HG03175 (cell line): ENCODE measurements around the gene SHLD3.
A peak's percentile ranks its signal among the peaks of the same experiment; 100 is the strongest.
"Not testable (repeated sequence)": the region's sequence is repeated elsewhere in the genome, so short reads cannot be mapped to it uniquely, and the experiment has no call there.

Experiments used
- ATAC-seq: cut with Tn5 transposase; IDR thresholded peaks from one replicate; pipeline ENCODE4 v1.9.1; 2021; ENCODE audit warnings: mild to moderate bottlenecking, moderate library complexity; ENCODE audit not compliant: unreplicated experiment

The SHLD3 gene, protein sequence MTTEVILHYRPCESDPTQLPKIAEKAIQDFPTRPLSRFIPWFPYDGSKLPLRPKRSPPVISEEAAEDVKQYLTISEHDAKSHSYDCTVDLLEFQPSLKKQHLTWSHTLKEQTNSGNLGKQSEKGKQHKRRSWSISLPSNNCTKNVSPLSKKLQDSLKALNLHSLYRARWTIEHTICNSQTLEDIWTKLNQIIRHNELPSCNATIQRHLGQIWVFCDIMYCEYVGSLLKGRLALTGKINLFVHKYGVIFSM

DNA sequence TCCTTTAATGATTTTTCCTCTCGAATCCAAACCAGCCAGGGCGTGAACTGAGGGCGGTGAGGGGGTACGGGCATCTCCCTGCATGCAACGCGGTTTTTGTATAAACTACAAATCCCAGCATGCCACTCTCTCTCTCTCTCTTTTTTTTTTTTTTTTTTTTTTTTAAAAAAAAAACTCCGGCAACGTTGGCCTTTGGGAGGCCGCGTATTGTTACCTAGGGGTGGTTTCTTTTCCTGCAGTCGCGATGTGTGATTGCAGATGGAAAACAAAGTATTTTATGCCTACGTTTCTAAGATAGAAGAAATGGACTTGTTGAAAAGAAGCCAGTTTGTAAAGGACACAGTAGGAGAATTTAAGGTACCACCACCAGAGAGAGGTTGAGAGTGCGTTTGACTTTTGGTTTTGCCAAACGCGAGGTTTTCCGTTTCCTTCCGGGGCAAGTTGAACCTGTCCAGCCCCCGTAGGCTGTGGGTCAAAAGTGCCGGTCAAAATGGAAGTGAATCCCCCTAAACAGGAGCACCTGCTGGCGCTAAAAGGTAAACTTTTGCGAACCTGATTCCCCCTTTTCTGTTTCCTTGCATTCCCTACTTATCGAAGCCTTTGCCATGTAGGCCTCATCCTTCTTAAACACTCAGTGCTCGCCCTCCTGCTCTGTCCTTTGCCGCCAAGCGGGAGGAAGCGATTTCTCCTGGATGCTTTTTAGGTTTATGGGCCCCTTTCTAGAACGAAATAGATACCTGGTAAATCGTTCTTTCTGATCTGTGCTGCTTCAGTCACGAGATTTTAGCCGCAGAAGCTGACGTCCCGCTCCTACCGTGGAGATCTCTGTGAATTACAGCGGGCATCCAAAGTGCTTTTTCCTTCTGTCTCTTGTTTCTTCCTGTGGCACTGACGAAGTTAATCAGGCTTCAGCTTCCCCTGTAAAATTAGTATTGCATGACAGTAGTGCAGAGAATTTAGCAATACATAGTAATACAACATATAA, at the start of gene SHLD3, which contains the start of gene TRAPPC13:
SHLD3 (plus strand) TSS at position 457 of the 985 bp plus-strand sequence. CDS start 4,561 bp downstream, outside the sequence.
TRAPPC13 (plus strand) TSS at position 457 of the 985 bp plus-strand sequence; CDS start at position 491, 34 bp downstream.
- ATAC-seq: peak; percentile 75

DNA sequence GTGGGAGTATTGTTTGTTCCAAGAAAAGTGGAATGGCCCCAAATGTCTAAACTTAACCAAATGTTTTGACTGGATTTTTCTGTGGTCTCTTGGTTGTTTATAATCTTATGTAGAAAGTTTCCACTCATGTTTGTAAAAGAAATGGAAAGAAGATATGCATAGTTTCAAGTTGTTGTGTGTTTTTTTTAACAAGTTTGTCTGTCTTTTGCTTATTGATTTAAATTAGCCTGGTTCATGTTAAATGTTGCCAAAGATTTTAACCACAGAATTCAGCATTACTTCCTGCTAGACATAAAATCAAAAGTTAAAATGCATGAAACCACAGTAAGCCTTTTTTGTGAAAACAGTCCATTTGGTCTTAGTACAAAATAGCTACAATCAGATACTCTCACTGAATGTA, 47.7 kb upstream of the SHLD3 start:
- no peak for ATAC-seq

DNA sequence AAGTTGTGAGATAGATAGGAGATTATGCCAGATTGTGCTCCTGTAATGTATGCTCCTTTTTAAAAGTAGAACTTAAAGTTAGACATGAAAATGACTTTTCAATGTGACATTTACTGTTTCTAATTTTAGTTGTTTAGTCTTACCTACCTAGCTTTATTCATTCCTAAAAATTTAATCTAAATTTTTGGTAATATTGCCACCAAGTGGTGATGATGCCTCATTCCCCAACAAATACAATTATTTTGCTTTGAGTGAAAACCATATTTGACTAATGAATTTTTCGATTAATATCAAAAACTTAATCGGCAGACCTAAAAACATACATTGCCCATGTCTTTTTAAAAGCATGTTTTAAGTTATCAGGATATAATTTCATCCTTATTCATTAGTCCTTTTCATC, 36.1 kb upstream of the SHLD3 start:
- no peak for ATAC-seq

DNA sequence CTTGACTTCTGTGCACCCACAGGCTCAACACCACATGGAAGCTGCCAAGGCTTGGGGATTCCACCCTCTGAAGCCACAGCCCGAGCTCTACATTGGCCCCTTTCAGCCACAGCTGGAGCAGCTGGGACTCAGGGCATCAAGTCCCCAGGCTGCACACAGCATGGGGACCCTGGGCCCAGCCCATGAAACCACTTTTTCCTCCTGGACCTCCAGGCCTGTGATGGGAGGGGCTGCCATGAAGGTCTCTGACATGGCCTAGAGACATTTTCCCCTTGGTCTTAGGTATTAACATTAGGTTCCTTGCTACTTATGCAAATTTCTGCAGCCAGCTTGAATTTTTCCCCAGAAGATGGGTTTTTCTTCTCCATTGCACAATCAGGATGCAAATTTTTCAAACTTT, 23.1 kb upstream of the SHLD3 start:
- not testable (repeated sequence) for ATAC-seq

DNA sequence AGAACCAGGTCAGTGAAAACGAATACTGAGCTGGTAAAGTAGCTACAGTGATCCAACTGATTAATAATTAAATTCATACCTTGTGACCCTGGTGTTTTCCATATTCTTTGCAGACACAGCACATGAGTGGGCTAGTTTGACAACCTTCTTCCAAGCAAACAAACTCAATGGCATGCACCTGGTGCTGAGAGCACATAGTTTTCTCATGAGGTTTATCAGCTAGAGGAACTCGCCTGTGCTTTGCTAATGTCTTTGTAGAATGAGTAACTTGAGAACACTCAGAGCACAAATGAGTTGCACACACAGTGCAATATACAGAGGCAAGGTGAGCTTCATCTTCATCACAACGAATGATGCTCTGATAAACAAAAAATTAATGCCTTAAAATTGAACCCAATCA, 13.3 kb upstream of the SHLD3 start:
- no peak for ATAC-seq

DNA sequence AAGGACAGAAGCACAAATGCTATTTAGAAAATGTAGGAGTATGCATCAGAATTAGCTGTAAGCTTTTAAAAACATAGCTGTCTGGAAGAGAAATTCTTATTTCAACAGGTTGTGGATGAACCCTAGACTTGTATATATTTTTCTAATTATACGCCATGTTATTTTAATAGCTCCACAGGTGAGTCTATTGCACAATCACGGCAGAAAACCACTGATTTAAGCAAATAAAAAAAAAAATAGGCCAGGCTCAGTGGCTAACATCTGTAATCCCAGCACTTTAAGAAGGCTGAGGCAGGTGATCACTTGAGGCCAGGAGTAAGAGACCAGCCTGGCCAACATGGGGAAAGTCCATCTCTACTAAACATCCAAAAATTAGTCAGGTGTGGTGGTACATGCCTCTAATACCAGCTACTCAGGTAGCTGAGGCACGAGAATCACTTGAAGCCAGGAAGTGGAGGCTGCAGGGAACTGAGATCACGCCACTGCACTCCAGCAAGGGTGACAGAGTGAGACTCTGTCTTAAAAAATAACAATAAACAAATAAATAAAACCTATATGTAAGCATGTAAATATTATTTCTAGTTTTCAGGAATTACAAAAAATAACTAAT, 12.4 kb upstream of the SHLD3 start:
- ATAC-seq: no peak

DNA sequence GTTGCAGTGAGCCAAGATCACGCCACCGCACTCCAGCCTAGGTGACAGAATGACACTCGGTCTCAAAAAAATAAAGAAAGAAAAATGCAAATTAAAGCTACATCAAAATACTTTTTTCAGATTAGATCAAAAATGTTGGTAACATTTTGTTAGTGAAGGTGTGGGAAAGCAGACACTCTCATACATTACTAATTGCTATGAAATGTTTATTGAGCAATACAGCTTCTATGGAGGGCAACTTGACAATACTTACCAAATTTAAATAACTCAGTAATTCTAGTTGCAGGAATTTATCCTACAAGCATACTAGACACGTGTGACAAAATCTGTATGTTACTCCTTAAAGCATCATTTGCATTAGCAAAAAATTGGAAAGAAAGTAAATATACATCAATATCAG, 4.8 kb upstream of the SHLD3 start:
- no peak for ATAC-seq

DNA sequence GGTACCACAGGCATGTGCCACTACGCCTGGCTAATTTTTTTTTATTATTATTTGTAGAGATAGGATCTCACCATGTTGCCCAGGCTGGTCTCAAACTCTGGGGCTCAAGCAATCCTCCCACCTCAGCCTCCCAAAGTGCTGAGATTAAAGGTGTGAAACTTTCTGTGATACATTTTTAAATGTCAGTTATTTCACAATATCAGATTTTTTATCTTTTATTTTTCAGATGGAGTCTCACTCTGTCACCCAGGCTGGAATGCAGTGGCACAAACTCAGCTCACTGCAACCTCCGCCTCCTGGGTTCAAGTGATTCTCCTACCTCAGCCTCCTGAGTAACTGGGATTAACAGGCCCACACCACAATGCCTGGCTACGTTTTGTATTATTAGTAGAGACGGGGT, 2.9 kb upstream of the SHLD3 start:
- not testable (repeated sequence) for ATAC-seq

DNA sequence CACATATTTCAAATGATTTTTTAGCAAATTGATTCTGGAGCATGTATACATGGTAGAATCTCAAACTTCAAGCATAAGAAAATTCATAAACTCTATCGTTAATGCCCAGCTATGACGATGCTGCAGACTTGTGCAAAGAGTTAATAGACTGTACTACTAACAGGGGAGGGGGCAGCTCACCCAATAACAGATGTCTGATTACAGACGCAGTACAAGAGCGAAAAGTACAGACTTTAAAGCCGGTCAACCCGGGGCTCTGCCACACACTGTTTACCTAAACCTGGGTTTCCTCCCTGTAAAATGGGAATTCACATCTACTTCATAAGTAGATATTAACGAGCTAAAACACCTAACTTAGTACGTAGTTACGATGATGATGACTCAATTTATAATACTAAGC, 1.3 kb upstream of the SHLD3 start:
- no peak for ATAC-seq

DNA sequence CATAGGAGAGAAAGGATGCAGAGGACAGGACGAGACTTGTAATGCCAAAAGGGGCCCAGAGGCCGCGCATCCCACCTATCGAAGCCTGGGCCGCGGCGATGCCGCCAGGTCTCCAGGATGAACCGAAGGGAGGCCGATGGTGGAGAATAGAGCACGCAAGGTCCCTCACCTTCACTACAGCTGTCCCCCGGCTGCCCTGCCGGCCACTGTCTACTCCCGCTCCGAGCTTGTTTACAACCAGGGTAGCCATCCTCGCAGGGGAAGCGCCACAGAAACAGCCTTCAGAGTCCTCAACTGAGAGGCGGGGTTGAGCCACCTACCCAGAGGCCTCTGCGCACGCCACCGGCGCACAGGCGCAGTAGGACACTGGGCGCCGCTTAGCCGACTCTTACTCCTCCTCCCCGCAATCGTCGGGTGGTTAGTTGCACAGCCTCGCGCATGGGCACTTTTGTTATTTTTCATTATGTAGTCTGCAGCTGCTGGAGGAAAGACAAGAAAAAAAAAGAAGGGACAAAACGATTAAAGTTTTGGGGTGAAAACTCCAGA, 729 bp upstream of the SHLD3 start, which contains the start of gene TRIM23:
TRIM23 (minus strand) TSS at position 309 of the 546 bp plus-strand sequence; CDS start at position 250, 59 bp downstream.
- peak; percentile 95 for ATAC-seq

DNA sequence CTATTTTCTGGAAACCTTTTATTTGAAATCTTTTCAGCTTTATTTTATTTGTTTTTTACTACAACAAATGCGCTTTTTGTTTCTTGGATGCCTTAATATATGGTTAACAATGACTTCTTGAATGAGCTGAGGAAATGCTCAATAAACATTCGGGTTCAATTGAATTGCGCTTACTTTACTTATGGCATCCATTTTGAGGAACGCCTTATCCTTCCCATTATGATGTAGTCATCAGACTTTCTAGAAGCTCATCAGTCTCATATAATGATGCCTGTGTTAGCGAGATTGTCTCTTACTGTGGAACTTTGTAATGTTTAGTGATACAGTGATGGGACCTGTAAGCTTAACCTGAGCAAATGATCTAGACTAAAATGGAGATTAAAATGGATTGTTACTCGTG, 916 bp downstream of the SHLD3 start:
- no peak for ATAC-seq

DNA sequence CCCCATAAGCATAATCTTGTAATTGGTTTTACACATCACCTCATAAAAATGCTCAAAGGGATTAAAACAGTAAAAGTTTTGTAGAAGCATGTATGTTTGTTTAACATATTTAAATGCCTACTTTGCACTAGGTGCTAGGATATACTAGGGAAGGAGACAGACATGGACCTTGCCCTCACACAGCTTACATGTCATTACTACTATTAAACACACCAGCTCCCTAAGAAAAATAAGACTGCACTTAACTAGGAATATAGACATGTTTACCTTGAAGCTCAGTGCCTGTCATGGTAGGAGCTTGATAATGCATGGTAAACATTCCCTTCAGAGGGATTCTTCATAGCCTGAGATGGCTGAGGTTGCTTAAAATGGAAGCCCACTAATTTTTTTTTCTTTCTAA, 6.2 kb downstream of the SHLD3 start:
- ATAC-seq: no peak

DNA sequence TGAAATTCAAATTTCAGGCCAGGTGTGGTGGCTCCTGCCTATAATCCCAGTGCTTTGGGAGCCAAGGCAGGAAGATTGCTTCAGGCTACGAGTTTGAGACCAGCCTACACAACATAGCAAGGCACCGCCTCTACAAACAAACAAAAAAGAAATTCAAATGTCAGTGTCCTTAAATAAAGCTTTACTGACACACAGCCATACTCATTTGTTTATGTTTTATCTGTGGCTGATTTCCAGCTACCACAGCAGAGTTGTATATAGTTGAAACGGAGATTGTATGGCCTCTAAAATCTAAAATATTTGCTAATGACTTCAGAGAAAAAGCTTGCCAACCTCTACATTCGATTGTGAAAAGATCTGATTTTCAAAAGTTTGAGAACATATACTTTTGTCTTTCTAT, 15.4 kb downstream of the SHLD3 start:
- no peak for ATAC-seq

DNA sequence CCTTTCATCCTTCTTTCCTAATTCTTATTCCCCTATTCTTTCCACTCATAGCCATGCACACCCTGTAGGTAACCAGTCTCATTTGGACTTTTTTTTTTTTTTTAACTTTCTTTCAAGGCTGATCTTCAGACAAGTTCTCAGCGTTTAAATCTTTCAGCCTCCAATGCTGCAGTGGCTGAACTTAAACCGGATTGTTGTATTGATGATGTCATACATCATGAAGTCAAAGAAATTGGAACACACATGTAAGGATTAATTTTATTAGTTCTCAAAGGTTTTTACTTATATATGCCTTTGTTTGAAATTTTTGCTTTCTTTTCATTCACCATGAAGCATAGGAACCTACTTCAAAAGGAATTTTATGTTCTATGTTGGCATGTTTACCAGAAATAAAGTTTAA, 22.1 kb downstream of the SHLD3 start:
- no peak for ATAC-seq

DNA sequence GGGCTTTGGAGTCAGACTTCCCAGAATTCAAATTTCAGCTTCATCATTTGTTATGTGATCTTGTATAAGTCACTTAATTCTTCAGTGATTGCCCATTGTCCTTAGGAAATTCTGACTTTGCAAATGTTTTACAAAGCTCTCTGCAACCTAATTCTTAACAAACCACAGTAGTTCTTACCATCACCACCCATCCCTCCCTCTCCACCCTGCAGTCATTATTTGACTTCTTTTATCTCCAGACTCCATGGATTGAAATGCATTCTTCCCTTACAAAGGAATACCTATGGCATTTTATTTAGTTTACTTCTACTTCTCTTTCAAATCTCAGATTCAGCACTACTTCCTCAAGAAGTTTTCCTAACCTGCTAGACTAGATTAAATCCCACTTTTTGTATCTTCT, 23.1 kb downstream of the SHLD3 start:
- no peak for ATAC-seq

DNA sequence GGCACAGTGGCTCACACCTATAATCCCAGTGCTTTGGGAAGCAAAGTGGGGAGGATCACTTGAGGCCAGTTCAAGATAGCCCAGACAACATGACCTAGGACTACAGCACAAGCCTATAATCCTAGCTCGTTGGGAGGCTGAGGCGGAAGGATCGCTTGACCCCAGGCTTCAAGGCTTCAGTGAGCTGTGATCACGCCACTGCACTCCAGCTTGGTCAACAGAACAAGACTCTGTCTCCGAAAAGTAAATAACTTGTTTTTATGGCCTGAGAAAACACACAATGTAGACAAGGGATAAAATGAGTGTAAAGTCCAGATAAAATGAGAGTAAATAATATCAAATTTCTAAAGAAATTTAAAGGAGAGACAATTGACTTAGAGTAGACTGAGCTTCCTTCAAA, 26.3 kb downstream of the SHLD3 start:
- ATAC-seq: no peak

DNA sequence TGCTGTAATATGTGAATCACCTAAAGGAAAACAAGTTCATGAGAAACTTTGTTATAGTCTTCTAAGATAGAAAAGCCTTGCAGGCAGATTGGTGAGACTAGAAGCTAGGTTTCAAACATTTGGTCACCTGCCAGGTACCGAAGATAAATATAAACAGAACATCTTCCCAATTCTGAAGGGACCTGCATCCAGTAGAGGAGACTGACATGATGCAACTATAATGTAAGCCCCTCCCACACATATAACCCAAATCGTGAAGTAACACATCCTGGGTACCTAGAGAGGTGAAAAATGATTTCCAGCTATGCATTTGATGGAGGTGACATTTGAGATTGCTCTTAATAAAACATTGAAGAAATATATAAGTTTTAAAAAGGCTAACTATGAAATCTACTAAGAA, 29.9 kb downstream of the SHLD3 start:
- ATAC-seq: no peak

DNA sequence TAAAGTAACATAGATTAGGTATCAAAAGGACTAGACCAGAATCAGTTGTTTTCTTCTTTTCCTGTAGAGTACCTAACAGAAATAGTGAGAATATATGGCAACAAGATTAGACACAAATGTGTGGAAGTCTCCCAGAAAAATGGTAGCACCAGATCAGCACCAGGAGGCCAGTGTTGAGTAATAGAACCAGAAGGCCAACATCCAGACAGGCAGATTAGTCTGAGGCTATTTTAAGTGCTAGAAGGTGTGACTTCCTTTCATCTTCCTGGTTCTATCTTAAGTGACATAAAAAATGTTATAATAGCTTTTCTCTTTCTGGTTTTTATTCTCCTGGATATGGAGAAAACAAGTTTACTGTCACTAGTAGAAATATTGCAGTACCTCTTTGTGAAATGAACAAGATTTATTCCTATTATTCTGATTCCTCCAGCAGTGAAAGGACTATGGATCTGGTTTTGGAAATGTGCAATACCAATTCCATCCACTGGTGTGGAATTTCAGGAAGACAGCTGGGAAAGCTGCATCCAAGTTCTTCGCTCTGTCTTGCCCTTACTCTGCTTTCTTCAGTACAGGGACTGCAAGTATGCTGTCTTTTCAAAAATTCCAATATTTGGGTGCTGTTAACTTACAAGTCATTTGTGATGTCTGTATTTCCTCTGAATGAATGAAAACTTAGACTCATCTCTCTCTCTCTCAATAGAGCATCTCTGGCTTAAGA, 39.1 kb downstream of the SHLD3 start:
- ATAC-seq: no peak

DNA sequence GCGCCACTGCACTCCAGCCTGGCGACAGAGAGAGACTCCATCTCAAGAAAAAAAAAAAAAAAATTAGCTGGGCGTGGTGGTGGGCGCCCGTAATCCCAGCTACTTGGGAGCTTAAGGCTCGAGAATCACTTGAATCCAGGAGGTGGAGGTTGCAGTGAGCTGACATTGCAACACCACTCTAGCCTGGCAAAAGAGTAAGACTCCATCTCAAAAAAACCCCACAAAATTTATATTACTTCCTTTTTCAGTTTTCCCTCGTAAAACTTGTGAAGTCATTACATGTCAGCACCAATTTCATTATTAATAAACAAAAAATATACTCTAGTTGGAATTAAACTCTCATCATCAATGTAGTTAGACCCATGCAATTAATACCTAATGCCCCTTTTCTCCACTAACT, 43.9 kb downstream of the SHLD3 start:
- no peak for ATAC-seq

DNA sequence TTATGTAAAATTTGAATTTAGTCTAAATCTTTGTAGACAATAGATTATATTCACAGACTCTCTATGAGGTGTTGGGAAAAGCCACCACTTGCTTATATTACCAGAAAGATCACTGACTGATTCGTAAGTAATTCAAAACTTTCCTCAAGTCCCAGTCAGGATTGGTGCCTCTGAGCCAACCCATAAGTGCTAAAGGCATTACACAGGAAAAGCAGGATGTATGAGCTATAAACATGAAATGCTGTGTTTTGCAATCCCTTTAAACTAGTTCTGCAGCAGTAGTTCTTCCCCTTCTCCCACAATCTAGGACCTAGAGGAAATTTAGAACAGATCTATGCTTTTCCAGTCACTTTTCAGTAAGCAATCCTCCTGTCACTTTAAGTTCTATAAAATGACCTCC, 48.0 kb downstream of the SHLD3 start:
- no peak for ATAC-seq
